ENCODE data around the gene CELF2.
"Not testable (repeated sequence)": the region's sequence is repeated elsewhere in the genome, so short reads cannot be mapped to it uniquely, and the experiment has no call there.

Gene CELF2

GRCh38 chr10:11017570-11018431 lies at the start of gene CELF2:
Gene CELF2 (plus strand): TSS chr10:11017872. CDS start chr10:11018090, 218 bp downstream.
- DNase-seq, result no peak

DNA sequence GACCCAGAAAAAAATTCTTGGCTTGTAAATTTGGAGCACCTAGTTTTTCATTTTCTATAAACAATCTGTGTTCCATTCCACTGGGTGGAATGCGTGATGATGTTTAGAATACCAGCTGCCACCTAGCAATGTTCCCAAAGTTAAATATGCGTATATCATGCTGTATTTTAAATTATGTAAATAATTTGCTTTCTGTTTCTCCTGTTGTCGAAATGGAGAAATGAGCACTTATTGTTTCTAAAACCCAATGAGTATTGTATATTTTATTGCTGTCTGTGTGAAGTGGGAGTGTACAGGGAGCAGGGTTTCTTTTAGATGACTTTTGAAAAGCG lies 49.4 kb upstream of the CELF2 start:
- no peak for DNase-seq

- DNase-seq, result no peak
Measured at GRCh38 chr10:10973310-10973709, 44.4 kb upstream of the CELF2 start.

DNA sequence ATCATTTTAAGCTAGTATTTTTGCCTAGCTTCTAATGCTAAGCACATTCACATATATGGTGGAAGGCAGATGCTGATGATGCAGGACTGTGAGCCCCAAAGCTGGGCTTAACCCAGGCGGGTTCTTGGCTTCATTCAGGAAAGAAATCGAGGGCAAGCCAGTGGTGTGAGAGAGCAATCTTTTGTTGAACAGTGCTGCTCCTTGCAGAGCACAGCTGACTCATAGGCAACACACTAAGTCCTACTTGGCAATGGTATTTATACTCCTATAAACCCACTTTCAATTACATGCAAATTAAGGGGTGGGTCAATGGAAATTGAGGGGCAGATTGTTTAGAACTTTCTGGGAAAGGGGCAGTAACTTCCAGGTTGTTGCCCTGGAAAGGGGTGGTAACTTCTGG lies 42.0 kb upstream of the CELF2 start:
- DNase-seq, result no peak

GRCh38 chr10:10976652-10977051 lies 41.0 kb upstream of the CELF2 start:
- DNase-seq, result no peak

DNA sequence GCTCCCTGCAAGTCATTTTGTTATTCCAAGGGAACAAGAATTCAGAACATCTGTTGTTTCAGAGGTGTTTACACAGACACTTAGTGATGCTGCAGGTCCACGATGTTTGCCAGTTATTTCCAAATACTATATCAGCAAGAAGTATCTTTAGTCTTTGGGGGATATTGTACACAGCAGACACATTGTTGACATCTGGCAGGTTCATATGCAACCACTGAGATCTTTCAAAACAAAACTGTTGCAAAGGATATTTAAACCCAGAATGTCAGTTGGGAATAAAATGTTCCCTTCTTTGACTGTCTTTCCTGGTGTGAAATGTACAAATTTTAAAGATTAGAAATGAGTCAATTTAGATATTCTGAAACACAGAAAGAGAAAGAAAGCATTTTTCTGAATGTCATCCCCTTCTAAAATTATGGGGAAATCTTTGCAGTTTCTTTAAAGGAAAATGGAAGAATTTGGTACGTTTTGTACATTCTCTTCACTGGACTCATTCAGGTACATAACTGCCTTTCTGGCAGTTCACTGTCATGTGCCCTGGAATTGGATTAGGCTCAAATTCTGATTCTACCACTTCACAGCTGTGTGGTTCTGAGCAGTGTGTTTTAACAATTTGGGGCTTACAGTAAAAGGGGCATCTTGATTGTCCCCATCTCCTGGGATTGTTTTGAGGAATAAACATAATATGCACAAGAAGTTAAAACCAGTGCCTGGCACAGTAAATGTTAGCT lies 40.3 kb upstream of the CELF2 start:
- DNase-seq, result no peak

GRCh38 chr10:10977978-10978377 lies 39.7 kb upstream of the CELF2 start:
- no peak for DNase-seq

DNA sequence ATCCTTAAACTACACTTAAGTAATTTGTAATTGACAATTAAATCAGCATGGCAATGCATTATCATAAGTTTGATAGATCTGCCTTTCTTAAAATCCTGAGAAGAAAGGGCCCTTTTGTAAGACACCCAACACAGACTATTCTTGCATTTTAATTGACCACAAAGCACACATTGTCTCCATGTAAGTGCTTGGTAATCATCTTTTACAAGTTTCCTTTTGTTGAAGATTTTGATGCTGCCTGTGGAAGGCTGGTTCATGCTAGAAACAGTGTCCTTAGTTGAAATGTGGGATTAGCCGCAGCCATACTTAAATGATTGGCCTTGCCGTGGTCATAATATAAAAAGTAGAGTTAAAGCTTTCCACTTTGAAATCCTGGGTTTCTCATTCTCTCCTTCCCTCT lies 32.3 kb upstream of the CELF2 start:
- no peak for DNase-seq

DNA sequence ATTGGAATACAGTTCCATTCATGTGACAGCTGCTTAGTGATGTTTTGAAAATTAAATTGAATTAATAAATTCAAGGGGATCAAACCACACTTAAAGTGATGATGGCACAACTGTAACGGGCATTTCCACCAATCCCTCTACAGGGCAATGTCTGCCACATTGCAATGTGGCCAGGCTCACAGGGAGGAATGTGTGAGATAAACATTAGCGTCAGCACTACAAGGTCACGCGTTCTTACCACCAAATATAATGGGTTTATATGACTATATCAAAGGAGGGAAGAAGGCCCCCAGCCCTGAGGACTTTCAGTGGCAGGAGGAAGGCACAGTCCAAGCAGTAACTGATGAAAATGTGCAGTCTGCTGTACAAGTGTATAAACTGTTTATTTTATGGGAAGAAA lies 31.1 kb upstream of the CELF2 start:
- DNase-seq, result no peak

DNA sequence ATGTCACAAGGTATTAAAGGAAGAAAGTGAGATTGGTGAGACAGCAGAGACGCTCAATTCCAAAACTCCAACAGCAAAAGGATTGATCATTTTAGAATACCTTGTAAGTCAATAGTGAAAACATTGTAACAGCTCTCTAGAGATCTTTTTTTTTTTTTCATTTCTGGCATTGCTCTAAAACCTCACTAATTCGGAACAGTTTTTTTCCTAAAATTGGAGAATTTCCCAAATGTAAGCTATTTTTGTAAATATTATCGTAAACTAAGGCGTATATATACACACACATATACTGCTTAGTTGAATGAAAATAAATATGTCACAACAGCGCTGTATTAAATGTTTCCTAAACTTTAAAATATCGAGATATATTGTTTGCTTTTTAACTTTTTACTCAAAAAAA lies 30.6 kb upstream of the CELF2 start:
- DNase-seq, result no peak

GRCh38 chr10:10989669-10990068 lies 28.0 kb upstream of the CELF2 start:
- DNase-seq, result no peak

DNA sequence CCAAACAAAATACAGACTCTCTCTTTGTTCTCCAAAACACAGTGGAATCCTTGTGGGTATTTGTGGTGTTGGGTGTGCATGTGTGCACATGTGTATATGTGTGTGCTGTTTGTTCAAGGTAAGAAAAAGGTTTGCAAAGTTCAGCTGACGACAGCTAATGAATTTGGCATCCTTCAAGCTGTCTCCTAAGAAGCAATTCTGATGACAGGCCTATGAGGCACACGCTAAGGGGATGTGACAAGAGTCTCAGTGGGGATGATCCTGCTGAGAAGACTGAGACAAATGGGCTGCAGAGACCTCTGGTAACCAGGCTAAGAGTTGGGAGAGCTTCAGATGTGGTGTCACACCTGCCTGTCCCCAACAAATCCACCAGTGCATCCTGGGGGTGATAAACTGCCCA lies 26.5 kb upstream of the CELF2 start:
- no peak for DNase-seq

DNA sequence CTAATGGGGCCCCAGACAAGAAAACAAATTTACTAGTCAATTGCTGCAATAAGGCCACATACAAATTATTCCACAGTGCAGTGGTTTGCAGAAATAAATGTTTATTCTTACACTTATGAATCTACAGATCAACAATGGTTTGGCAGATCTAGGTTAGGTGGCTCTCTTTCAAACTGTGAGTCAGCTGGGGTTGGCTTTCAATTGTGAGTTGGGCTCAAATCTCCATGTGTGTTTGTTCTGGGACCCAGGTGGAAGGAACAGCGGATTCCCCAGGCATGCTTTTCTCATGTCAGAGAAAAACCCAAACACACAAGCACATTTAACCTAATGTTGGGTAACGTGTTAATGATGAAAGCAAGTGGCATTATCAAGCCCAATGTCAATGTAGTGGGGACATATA lies 25.6 kb upstream of the CELF2 start:
- no peak for DNase-seq

DNA sequence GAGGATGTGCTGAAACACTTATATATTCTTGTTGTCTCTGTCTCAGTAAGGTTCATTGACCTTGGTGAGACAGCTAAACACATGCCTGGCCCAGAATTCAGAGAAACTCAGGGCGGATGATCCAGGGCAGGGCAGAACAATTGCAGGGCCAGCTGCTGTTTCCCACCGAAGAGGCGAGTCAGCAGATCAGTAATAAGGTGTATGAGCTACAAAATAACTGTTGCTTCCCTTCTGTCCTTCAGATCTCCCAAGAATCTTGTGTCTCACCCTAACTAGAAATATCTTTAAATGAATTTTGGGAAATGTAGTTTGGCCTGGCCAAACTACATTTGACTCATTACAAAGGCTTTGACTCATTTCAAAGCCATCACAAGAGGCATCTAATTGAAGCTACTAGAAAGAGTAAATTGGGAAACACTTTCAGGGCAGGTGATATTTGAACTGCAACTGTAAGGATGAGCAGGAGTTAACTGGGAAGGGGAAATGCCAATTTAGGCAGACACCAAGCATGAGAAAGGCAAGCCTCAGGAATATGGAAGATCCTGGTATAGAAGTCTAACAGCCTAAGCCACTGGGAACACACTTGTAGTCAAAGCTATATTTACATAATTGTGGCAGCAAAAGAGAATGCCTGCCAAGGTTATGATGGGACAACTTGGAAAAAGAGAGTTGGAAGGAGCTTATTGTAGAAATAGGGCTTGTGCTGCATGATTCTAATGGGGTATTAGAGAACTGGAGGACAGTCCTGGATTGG lies 24.5 kb upstream of the CELF2 start:
- DNase-seq, result no peak

- DNase-seq, result no peak
Measured at GRCh38 chr10:10993785-10994184, 23.9 kb upstream of the CELF2 start.

GRCh38 chr10:10994360-10994759 lies 23.3 kb upstream of the CELF2 start:
- DNase-seq, result no peak

DNA sequence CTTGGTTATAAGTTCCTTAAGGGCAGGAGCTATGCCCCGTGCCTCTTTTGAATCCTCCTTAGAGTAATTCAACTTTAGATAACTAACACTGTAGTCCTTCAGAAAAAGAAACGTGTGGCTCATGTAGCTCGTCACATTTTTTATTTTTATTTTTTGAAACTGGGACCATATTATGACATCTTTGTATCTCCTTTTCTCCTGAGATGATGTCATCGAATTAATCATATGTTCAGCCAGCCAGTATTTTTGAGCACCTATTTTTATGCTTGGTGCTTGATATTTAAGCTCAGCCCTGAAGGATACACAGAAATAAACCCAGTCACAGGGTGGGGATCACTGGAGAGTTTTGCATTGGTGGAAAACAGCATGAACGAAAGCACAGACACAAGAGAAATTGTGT lies 22.6 kb upstream of the CELF2 start:
- no peak for DNase-seq

DNA sequence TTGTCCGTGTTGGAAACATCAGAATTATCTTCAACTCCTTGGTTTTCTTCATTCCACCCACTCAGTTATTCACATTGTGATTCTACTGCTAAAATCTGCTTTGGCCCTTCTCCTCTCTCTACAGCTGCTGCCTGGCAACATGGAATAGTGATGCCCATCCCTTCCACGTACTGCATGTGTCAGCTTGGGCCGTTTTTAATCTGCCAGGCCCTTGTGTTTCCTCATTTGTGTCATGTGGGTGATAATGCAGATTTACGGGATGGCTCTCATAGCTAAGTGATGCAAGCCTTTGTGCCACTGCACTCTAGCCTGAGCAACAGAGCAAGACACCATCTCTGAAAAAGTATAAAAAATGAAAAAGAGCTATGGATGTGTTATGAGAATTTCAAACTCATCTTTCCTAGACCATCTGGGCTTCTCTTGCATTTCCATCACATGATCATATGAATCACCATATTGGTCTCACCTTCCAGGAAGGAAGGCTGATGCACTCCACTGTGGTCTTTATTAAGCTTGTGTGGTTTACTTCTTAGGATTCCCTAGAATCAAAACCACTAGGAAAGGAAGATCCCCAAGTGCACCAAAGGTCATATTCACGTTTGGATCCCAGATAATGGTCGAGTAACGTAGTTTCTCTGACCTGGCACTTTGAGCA lies 20.6 kb upstream of the CELF2 start:
- no peak for DNase-seq

DNA sequence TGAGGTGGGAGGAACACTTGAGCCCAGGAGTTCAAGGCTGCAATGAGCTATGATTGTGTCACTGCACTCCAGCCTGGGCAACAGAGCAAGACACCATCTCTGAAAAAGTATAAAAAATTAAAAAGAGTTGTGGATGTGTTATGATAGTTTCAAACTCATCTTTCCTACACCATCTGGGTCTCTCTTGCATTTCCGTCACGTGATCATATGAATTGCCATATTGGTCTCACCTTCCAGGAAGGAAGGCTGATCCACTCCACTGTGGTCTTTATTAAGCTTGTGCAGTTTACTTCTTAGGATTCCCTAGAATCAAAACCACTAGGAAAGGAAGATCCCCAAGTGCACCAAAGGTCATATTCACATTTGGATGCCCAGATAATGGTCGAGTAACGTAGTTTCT lies 18.2 kb upstream of the CELF2 start:
- DNase-seq, result not testable (repeated sequence)

DNA sequence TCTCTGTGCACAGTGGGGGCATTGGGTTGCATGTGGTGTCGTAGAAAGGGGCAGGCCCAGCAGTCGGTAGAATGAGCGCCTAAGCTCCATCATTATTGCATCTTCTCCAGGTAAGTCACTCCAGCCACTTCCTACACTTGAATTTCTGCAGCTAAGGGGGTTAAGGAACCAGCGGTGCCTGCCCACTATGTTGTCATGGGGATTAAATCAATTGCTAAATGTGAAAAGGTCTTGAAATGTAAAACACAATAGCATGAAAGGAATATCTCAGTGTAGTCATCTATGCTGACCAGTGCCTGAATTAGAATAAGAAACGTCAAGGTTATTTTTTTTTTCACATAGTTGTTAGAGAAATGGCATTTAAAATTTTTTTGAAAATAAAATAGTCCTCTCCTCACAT lies 15.2 kb upstream of the CELF2 start:
- no peak for DNase-seq

- DNase-seq, result no peak
Measured at GRCh38 chr10:11002916-11003315, 14.8 kb upstream of the CELF2 start.

DNA sequence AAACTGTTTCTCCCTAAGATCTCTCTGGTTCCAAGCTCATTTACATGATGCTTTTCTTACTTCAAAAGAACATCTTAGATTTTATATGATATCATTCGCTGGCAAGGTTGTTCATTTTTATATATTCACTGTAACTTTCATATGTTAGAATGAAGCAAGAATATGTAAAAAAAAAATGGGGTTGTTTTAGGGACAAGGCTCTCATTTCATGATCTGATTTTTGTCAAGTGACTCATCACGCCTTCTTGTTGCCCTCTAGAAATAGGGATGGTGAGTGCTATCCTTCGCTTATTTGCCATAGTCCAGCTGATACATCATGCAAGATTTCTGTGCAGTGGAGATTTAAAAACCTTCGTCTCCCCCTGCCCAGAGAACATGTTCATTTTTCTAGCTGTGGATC lies 14.0 kb upstream of the CELF2 start:
- no peak for DNase-seq

Data from 8988T (cell line).